ENCODE measurements around the gene MAN1C1. TPM values are rescaled to one million over a fixed set of nuclear protein-coding genes. Genes with fewer than 3 reads are reported as not detected.

Gene MAN1C1
- total RNA-seq, 6 experiments from 2014 or later: 10.7 to 38.8 (median 21.0) TPM

DNA sequence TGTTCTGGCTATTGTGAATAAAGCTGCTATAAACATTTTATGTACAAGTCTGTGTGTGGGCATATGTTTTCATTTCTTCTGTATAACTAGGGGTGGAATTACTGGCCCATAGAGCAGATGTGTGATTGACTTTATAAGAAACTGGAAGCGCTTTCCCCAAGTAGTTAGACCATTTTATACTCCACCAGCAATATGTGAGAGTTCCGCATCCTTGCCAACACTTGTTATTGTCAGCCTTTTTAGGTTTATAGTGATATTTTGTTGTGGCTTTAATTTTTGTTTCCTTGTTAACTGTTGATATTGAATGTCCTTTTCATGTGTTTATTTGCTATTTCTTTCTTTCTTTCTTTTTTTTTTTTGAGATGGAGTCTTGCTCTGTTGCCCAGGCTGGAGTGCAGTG, 9.4 kb downstream of the MAN1C1 start:
- intact Hi-C loops (cut with DNase I): no loop called here
- Histone ChIP-seq H3K36me3 (no peaks in the 10 kb centered on the region), H3K27me3 (no peaks in the 10 kb centered on the region), H3K4me3 (no peak overlapping the region), H3K9me3 (no peaks in the 10 kb centered on the region), H3K4me1 (no peaks in the 10 kb centered on the region), H3K27ac (no peak overlapping the region)
- no peak for DNase-seq
- 92% methylated on average over 2 of the region's 2 CpGs for WGBS (ENCODE audit: insufficient coverage, low coverage, low lambda C conversion rate, missing lambda C conversion rate)
- ATAC-seq: no peak
- TF ChIP-seq CTCF (IDR thresholded peaks at IDR 0.05) (no peak), POLR2A (IDR thresholded peaks at IDR 0.05) (no peak)

DNA sequence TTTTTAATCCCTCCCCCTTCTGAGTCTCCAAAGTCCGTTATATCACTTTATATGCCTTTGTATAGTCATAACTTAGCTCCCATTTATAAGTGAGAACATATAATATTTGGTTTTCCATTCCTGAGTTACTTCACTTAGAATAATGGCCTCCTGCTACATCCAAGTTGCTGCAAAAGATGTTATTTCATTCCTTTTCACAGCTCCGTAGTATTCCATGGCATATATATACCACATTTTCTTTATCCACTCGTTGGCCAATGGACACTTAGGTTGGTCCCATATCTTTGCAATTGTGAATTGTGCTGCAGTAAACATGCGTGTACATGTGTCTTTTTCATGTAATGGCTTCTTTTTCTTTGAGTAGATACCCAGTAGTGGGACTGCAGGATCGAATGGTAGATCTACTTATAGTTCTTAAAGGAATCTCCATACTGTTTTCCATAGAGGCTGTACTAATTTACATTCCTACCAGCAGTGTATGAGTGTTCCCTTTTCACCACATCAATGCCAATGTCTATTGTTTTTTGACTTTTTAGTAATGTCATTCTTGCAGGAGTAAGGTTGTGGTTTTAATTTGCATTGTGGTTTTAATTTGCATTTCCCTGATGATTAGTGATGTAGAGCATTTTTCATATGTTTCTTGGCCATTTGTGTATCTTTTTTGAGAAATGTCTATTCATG, 12.3 kb downstream of the MAN1C1 start:
- H3K36me3 ChIP-seq: no peaks in the 10 kb centered on the region
- 94% methylated on average over 5 of the region's 5 CpGs for WGBS (ENCODE audit: insufficient coverage, low coverage, low lambda C conversion rate, missing lambda C conversion rate)

DNA sequence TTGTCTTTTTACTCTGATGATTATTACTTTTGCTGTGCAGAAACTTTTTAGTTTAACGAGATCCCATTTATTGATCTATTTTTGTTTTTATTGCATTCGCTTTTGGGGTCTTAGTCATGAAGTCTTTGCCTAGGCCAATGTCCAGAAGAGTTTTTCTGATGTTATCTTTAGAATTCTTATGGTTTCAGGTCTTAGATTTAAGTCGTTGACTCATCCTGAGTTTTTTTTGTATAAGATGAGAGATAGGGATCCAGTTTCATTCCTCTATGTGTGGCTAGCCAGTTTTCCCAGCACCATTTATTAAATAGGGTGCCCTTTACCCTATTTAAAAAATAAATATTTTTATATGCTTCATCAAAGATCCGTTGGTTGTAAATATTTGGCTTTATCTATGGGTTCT, 13.2 kb downstream of the MAN1C1 start:
- no peak for ATAC-seq
- Histone ChIP-seq H3K36me3 (no peaks in the 10 kb centered on the region), H3K4me3 (no peak overlapping the region), H3K27me3 (no peaks in the 10 kb centered on the region), H3K27ac (no peak overlapping the region), H3K9me3 (no peaks in the 10 kb centered on the region), H3K4me1 (no peaks in the 10 kb centered on the region)
- WGBS (ENCODE audit: insufficient coverage, low coverage, low lambda C conversion rate, missing lambda C conversion rate): 49% methylated on average over 3 of the region's 4 CpGs
- intact Hi-C loops (cut with DNase I): no loop called here
- no peak for TF ChIP-seq POLR2A (IDR thresholded peaks at IDR 0.05)
- TF ChIP-seq CTCF (IDR thresholded peaks at IDR 0.05): no peak
- no peak for DNase-seq

More for the DNA sequence above, 12.3 kb downstream of the MAN1C1 start:
- TF ChIP-seq POLR2A (IDR thresholded peaks at IDR 0.05) (no peak), CTCF (IDR thresholded peaks at IDR 0.05) (no peak)
- intact Hi-C loops (cut with DNase I): no loop called here
- no peak for DNase-seq
- ATAC-seq: no peak
- no peak overlapping the region for H3K4me3 ChIP-seq
- H3K4me1 ChIP-seq: no peaks in the 10 kb centered on the region
- H3K9me3 ChIP-seq: no peaks in the 10 kb centered on the region
- no peak overlapping the region for H3K27ac ChIP-seq
- no peaks in the 10 kb centered on the region for H3K27me3 ChIP-seq

DNA sequence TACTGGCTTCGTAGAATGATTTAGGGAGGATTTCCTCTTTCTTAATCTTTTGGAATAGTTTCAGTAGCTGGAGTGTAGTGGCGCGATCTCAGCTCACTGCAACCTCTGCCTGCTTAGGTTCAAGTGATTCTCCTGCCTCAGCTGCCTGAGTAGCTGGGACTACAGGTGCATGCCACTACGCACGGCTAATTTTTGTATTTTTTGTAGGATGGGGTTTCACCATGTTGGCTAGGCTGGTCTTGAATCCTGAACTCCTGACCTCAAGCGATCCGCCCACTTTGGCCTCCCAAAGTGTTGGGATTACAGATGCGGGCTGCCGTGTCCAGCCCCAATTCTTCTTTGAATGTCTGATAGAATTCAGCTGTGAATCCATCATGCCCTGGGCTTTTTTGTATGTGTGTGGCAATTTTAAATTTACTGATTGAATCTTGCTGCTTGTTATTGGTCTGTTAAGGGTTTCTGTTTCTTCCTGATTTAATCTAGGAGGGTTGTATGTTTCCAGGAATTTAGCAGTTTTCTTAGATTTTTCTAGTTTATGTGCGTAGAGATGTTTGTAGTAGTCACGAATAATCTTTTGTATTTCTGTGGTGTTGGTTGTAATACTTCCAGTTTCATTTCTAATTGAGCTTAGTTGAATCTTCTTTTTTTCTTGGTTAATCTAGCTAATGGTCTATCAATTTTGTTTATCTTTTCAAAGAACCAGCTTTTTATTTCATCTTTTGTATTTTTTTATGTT, 15.3 kb downstream of the MAN1C1 start:
- ATAC-seq: peak; percentile 54 to 82 (median 68)
- TF ChIP-seq CTCF (IDR thresholded peaks at IDR 0.05): no peak
- TF ChIP-seq POLR2A (IDR thresholded peaks at IDR 0.05): no peak
- H3K9me3 ChIP-seq: no peaks in the 10 kb centered on the region
- H3K36me3 ChIP-seq: no peaks in the 10 kb centered on the region
- H3K4me1 ChIP-seq: no peaks in the 10 kb centered on the region
- no peaks in the 10 kb centered on the region for H3K27me3 ChIP-seq
- H3K27ac ChIP-seq: peak overlapping the region; percentile 10 to 43 (median 42)
- intact Hi-C loops (cut with DNase I): no loop called here
- WGBS (ENCODE audit: insufficient coverage, low coverage, low lambda C conversion rate, missing lambda C conversion rate): 28% methylated on average over 11 of the region's 11 CpGs
- H3K4me3 ChIP-seq: peak overlapping the region; percentile 3 to 28 (median 17)
- no peak for DNase-seq
